Right cardiac atrium (tissue), 5 donors: Measurements from ENCODE around the gene UNC5B. TPM values are rescaled to one million over a fixed set of nuclear protein-coding genes. Genes with fewer than 3 reads are reported as not detected.
A peak's percentile ranks its signal among the peaks of the same experiment; 100 is the strongest.

Source experiments
- ATAC-seq, 2 donors: fragments of 200-7000 bp; cut with Tn5 transposase; one replicate each; pipeline versions ENCODE4 v1.8.0 to v1.9.1; 2020; ENCODE audit warnings: moderate library complexity in 2 of 2, mild to moderate bottlenecking in 1 of 2
- DNase-seq, 3 donors: peaks; one replicate each; pipeline ENCODE4 v3.0.0-alpha.2; 2020
- H3K27ac ChIP-seq: one replicate; pipeline ENCODE4 v1.5.1; 2013; ENCODE audit warnings: mild to moderate bottlenecking, low read length, control low read depth, moderate library complexity
- H3K27me3 ChIP-seq: one replicate; pipeline ENCODE4 v1.6.1; 2013; ENCODE audit not compliant: control insufficient read depth, insufficient read depth
- H3K4me1 ChIP-seq: one replicate; pipeline ENCODE4 v1.6.1; 2013; ENCODE audit warnings: low read length; ENCODE audit not compliant: control insufficient read depth, insufficient read depth
- H3K4me3 ChIP-seq: one replicate; pipeline ENCODE4 v1.5.1; 2013; ENCODE audit warnings: low read length, control low read depth
- H3K9me3 ChIP-seq: one replicate; pipeline ENCODE4 v1.6.1; 2013; ENCODE audit warnings: low read length; ENCODE audit not compliant: control insufficient read depth
- WGBS: extraction: QIAGEN DNeasy Blood & Tissue Kit; methylation state at CpG from one replicate; pipeline ENCODE4 v1.1.7; 2013; 5-methylcytosine and 5-hydroxymethylcytosine counted together
- intact Hi-C, 4 donors: fragments of 100-400 bp; cut with DNase I; formaldehyde crosslinking; loops; one replicate each; pipeline versions ENCODE4 v1.11.0 to v1.14.0; 2022 to 2023
- polyA plus RNA-seq: library from polyadenylated mRNA; stranded (reverse); fragments of 200-250 nt; gene quantifications from one replicate; pipeline ENCODE4 v1.2.3, GENCODE V29; 2013
- total RNA-seq, 4 donors: library from RNA; stranded (reverse); fragmentation: NEBNext Ultra II Directional; extraction: Animal tissue kit (Norgen Biotek cat#: 25700); gene quantifications; one replicate each; pipeline ENCODE4 v1.2.1, GENCODE V29; 2021
- donor health status: healthy with polysubstance abuse.
- donor health status: DM: no; HTN: yes; CAD: no.
- donor health status: DM: no; HTN: no; CAD: no.
- donor health status: DM: no; HTN: yes; CAD: no; lungs with severe emphysema.
- donor health status: DM: yes; HTN: yes; CAD: no.

Gene UNC5B
- total and polyA plus RNA-seq, 5 donors, result 12.4 to 26.6 (median 22.4) TPM

GRCh38 chr10:71287456-71287855, 75.1 kb downstream of the UNC5B start:
- 88% methylated on average over 14 of the region's 14 CpGs for WGBS
- intact Hi-C loops, result loop anchor here in 2 of 4 donors (5.0 to 10.0 kb wide), 2 partner anchors 80 to 363 kb away; no protein-coding TSS in a partner anchor
- Histone ChIP-seq H3K27me3 (no peaks in the 10 kb centered on the region), H3K4me3 (no peak overlapping the region), H3K27ac (no peak overlapping the region), H3K4me1 (no peaks in the 10 kb centered on the region), H3K9me3 (no peaks in the 10 kb centered on the region)
- DNase-seq (peak; percentile 16 to 53 (median 37)), ATAC-seq (no peak)

GRCh38 chr10:71288461-71288860, 76.1 kb downstream of the UNC5B start:
- intact Hi-C loops, result loop anchor here in 2 of 4 donors (5.0 to 10.0 kb wide), 2 partner anchors 81 to 364 kb away; no protein-coding TSS in a partner anchor

GRCh38 chr10:71289421-71290130, 77.2 kb downstream of the UNC5B start:
- no peak overlapping the region for H3K4me3 ChIP-seq
- DNase-seq, result peak in 2 of 3 donors; percentile 50 to 59
- H3K9me3 ChIP-seq, result no peaks in the 10 kb centered on the region
- intact Hi-C loops, result loop anchor here in 2 of 4 donors (5.0 to 10.0 kb wide), 2 partner anchors 82 to 365 kb away; no protein-coding TSS in a partner anchor
- ATAC-seq, result no peak
- H3K27me3 ChIP-seq, result no peaks in the 10 kb centered on the region
- no peak overlapping the region for H3K27ac ChIP-seq
- H3K4me1 ChIP-seq, result no peaks in the 10 kb centered on the region
- WGBS, result 71% methylated on average over 12 of the region's 12 CpGs

More at GRCh38 chr10:71288461-71288860, 76.1 kb downstream of the UNC5B start:
- no peaks in the 10 kb centered on the region for H3K4me1 ChIP-seq
- ATAC-seq (no peak), DNase-seq (peak; percentile 4 to 37 (median 37))
- WGBS, result 89% methylated on average over 15 of the region's 15 CpGs
- no peaks in the 10 kb centered on the region for H3K9me3 ChIP-seq
- no peak overlapping the region for H3K27ac ChIP-seq
- H3K27me3 ChIP-seq, result no peaks in the 10 kb centered on the region
- no peak overlapping the region for H3K4me3 ChIP-seq

- Histone ChIP-seq H3K27me3 (no peaks in the 10 kb centered on the region), H3K9me3 (no peaks in the 10 kb centered on the region), H3K27ac (no peak overlapping the region), H3K4me3 (no peak overlapping the region), H3K4me1 (no peaks in the 10 kb centered on the region)
- intact Hi-C loops, result no loop called here
- WGBS, result 87% methylated on average over 3 of the region's 3 CpGs
- DNase-seq, result no peak
- ATAC-seq, result no peak
Observed at GRCh38 chr10:71290331-71290730, 78.0 kb downstream of the UNC5B start.

- intact Hi-C loops, result no loop called here
- Histone ChIP-seq H3K9me3 (no peaks in the 10 kb centered on the region), H3K27me3 (no peaks in the 10 kb centered on the region), H3K4me3 (no peak overlapping the region), H3K4me1 (no peaks in the 10 kb centered on the region), H3K27ac (no peak overlapping the region)
- 89% methylated on average over 26 of the region's 26 CpGs for WGBS
- no peak for ATAC-seq
- DNase-seq, result peak in 2 of 3 donors; percentile 42 to 60
Observed at GRCh38 chr10:71290806-71291527, 78.6 kb downstream of the UNC5B start.

- peak in 1 of 3 donors; percentile 45 for DNase-seq
- intact Hi-C loops, result no loop called here
- 96% methylated on average over 13 of the region's 13 CpGs for WGBS
- H3K4me3 ChIP-seq, result no peak overlapping the region
- H3K27me3 ChIP-seq, result no peaks in the 10 kb centered on the region
- H3K27ac ChIP-seq, result no peak overlapping the region
- H3K9me3 ChIP-seq, result no peaks in the 10 kb centered on the region
- no peak for ATAC-seq
- no peaks in the 10 kb centered on the region for H3K4me1 ChIP-seq
Observed at GRCh38 chr10:71291528-71291900, 79.1 kb downstream of the UNC5B start.

GRCh38 chr10:71292624-71293445, 80.5 kb downstream of the UNC5B start:
- no peak overlapping the region for H3K4me3 ChIP-seq
- 79% methylated on average over 10 of the region's 10 CpGs for WGBS
- no peaks in the 10 kb centered on the region for H3K9me3 ChIP-seq
- no peaks in the 10 kb centered on the region for H3K27me3 ChIP-seq
- no peaks in the 10 kb centered on the region for H3K4me1 ChIP-seq
- ATAC-seq (no peak), DNase-seq (peak in 2 of 3 donors; percentile 33 to 57)
- no peak overlapping the region for H3K27ac ChIP-seq
- intact Hi-C loops, result no loop called here

GRCh38 chr10:71293446-71294084, 81.2 kb downstream of the UNC5B start:
- Histone ChIP-seq H3K4me1 (no peaks in the 10 kb centered on the region), H3K27me3 (no peaks in the 10 kb centered on the region), H3K9me3 (no peaks in the 10 kb centered on the region), H3K27ac (no peak overlapping the region), H3K4me3 (no peak overlapping the region)
- ATAC-seq (no peak), DNase-seq (peak in 2 of 3 donors; percentile 33 to 66)
- intact Hi-C loops, result no loop called here
- 92% methylated on average over 19 of the region's 19 CpGs for WGBS

GRCh38 chr10:71294091-71294561, 81.8 kb downstream of the UNC5B start:
- intact Hi-C loops, result no loop called here
- DNase-seq (peak in 1 of 3 donors; percentile 47), ATAC-seq (no peak)
- Histone ChIP-seq H3K9me3 (no peaks in the 10 kb centered on the region), H3K4me1 (no peaks in the 10 kb centered on the region), H3K27me3 (no peaks in the 10 kb centered on the region), H3K27ac (no peak overlapping the region), H3K4me3 (no peak overlapping the region)
- WGBS, result 81% methylated on average over 6 of the region's 6 CpGs

- H3K27ac ChIP-seq, result no peak overlapping the region
- DNase-seq (peak in 2 of 3 donors; percentile 21 to 34), ATAC-seq (no peak)
- WGBS, result 91% methylated on average over 4 of the region's 4 CpGs
- intact Hi-C loops, result no loop called here
- no peaks in the 10 kb centered on the region for H3K9me3 ChIP-seq
- no peaks in the 10 kb centered on the region for H3K27me3 ChIP-seq
- H3K4me1 ChIP-seq, result no peaks in the 10 kb centered on the region
- no peak overlapping the region for H3K4me3 ChIP-seq
Observed at GRCh38 chr10:71294856-71295255, 82.5 kb downstream of the UNC5B start.
